Right lobe of liver (tissue), 4 donors: Measurements from ENCODE around the gene TTC28.

ENCODE experiments used
- CTCF ChIP-seq, 4 donors: fragments of 200-600 bp in 3 of 4; fragments of 450-650 bp in 1 of 4; IDR thresholded peaks; one replicate each; pipeline versions ENCODE4 v1.5.1 to v1.8.0; 2016 to 2022; ENCODE audit warnings: antibody characterized with exemption in 4 of 4, mild to moderate bottlenecking in 2 of 4
- POLR2A ChIP-seq: fragments of 450-650 bp; IDR thresholded peaks from one replicate; pipeline ENCODE4 v1.6.1; 2017; ENCODE audit warnings: antibody characterized with exemption, mild to moderate bottlenecking
- donor health status: DM: no; HTN: no; CAD: no.
- donor health status: DM: no; HTN: no; CAD: no.
- donor health status: DM: no; HTN: yes; CAD: no.

GRCh38 chr22:28627791-28628190 is 51.8 kb downstream of the TTC28 start:
- TF ChIP-seq CTCF (IDR thresholded peaks at IDR 0.05) (no peak), POLR2A (no peak)
